D341Med (cell line): Measurements from ENCODE around the gene LMNB1.
"Not testable (repeated sequence)": the region's sequence is repeated elsewhere in the genome, so short reads cannot be mapped to it uniquely, and the experiment has no call there.

ENCODE experiments used
- DNase-seq: peaks from one replicate; pipeline ENCODE4 v3.0.0; 2012; ENCODE audit warnings: low spot score

The LMNB1 gene, protein sequence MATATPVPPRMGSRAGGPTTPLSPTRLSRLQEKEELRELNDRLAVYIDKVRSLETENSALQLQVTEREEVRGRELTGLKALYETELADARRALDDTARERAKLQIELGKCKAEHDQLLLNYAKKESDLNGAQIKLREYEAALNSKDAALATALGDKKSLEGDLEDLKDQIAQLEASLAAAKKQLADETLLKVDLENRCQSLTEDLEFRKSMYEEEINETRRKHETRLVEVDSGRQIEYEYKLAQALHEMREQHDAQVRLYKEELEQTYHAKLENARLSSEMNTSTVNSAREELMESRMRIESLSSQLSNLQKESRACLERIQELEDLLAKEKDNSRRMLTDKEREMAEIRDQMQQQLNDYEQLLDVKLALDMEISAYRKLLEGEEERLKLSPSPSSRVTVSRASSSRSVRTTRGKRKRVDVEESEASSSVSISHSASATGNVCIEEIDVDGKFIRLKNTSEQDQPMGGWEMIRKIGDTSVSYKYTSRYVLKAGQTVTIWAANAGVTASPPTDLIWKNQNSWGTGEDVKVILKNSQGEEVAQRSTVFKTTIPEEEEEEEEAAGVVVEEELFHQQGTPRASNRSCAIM

DNA sequence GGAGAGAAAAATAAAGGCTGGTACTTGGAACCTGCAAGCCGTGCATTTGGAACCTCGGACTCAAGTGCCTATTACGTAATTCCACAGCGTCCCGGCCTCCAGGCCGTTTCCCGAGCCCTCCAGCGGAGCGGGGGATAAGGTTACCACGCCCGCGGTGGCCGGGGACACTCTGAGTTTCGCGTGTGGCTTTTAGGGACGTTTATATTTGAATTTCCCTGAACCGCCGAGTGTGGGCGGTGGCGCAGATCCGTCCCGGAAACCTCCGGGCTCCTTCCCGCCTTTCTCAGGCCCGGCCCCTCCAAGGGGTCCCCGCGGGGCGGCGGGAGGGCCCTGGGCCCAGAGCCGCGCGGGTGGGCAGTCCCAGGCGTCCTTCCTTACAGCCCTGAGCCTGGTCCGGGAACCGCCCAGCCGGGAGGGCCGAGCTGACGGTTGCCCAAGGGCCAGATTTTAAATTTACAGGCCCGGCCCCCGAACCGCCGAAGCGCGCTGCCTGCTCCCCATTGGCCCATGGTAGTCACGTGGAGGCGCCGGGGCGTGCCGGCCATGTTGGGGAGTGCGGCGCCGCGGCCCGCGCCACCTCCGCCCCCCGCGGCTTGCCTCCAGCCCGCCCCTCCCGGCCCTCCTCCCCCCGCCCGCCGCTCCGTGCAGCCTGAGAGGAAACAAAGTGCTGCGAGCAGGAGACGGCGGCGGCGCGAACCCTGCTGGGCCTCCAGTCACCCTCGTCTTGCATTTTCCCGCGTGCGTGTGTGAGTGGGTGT lies at the start of gene LMNB1:
Gene LMNB1, plus strand, starts transcription at position 638 of the 758 bp plus-strand sequence. CDS start 373 bp downstream, outside the sequence.
- peak; percentile 94 for DNase-seq

DNA sequence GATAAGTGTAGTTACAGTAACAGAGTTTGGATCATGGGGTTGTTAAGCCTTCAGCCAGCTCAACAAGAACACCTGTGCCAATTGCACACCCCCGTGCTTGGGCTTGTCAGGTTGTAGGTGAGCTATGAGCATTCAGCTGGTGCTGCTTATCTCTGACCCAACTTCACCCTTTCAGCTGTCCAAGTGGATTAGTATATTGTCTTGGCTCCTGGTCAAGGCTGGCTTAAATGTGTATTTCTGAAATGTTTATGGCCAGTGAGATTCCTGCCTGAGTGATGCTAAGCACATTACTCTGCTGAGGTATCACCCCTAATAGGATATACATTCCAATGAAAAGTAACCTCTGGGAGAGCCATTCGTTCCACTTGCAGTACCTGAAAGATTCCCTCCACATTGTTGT lies 44.2 kb upstream of the LMNB1 start:
- no peak for DNase-seq

DNA sequence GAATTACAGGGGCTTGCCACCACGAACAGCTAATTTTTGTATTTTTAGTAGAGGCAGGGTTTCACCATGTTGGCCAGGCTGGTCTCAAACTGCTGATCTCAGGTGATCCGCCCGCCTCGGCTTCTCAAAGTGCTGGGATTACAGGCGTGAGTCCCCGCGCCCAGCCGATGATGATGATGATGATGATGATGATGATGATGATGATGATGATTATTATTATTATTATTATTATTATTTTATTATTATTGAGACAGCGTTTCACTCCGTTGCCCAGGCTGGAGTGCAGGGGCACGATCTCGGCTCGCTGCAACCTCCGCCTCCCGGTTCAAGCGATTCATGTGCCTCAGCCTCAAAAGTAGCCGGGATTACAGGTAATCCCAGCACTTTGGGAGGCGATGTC lies 42.4 kb upstream of the LMNB1 start:
- not testable (repeated sequence) for DNase-seq

DNA sequence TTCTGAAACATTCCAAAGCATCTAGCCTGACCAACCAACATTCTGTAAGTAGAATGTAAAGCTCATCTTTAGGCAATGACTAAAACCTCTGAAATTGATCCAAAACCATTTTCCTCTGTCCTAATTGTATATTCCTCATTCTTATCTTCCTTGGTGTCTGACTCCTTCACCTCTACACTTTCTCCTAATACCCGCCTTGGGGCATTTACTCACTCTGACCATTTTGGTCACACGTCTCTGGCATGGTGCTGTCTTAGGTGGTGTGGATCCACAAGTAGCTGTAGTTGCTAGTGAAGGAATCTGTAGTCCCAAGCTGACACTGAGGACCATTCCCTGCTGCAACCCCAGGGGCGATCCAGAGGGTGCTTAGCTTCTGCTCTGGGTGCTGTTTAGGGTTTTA lies 40.8 kb upstream of the LMNB1 start:
- DNase-seq, result no peak

DNA sequence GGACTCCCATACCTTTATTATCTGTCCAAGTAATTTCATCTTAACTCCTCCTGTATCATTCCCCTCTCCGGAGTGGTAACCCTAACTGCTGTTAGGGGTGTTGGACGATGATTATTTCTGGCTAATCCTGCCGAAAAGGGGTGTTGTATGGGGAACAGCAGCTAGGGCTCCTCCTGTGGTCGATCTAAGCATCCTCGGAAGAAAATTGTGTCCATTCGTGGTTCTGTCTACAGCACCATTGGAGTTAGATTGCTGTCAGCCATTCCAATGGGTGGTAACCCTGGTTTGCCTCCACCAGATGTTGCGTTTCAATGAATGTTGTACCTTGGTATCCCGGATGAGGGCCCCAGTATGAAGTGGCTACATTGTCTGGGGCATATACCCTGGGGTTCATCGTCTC lies 35.6 kb upstream of the LMNB1 start:
- DNase-seq, result no peak

DNA sequence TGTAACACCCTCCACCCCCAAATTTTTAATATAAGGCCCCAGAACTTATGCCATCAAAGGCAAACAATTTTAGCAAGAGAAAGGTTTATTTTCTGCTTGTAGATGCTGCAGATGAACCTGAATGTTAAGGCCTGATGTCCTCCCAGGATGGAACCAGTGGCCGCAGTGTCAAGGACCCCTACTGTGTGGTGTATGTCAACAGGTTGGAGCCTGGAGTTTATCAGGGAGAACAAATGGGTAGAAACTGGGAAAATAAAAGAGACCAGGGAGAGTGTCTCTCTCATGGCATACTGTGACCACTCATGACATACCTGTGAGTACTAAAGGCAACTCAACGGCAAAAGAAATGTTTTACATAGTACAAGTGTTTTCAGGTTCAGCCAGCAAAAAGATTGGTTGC lies 34.5 kb upstream of the LMNB1 start:
- DNase-seq, result no peak

DNA sequence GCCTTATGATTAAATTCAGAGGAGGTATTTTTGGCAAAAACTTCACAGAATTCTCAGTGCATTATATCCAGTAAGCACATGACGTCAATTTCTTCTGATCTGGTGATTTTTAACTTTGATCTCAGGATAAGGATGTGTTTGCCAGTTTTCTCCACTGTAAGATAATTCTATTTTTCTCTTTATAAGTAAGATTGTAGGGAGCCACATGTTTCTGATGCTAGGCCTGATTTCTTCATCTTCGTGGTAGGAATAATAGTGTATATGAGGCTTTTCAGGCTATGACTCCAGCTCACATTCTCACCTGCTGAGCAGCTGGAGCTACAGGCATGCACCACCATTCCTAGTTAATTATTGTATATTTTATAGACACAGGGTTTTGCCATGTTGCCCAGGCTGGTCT lies 32.1 kb upstream of the LMNB1 start:
- no peak for DNase-seq

DNA sequence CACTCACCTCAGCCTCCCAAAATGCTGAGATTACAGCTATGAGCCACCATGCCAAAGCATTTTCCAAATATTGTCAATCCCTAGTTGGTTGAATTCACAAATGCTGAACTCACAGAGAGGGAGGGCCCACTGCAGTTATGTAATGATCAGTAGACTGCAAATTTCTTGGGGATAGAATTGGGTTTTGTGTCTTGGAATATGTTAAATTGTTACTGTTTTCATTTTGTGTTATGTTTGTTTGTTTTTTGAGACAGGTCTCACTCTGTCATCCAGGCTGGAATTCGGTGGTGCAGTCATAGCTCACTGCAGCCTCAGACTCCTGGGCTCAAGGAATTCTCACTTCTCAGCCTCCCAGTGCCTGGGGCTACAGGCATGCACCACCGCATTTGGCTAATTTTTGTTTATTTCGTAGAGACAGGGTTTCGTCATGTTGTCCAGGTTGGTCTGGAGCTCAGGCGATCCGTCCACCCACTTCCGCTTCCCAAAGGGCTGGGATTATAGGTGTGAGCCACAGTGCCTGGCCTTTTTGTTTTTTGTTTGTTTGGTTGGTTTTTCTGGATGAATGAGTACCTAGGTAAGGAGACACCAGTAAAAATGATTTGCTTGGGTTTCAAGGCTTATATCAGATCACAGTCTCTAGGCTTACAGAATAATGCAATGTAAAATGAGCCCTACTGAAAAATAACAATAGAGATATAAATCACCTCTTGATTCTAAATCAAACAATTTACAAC lies 31.5 kb upstream of the LMNB1 start:
- no peak for DNase-seq

DNA sequence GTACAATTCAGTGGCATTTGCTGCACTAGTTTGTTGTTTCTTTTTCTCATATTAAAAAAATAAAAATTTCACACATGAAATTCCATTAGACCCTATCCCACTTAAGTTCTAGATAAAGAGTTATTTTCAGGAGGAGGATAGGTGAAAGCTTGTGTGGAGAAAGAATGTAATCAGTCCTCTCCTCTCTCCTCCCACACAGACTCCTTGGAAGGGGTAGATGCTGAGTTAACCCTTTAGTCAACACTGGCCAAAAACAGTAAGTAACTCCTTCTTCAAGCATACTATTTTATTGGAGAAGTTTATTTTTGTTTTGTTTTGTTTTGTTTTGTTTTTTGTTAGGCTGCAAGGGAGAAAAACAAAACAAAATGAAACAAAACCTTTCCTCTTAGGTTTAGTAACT lies 30.6 kb upstream of the LMNB1 start:
- no peak for DNase-seq

DNA sequence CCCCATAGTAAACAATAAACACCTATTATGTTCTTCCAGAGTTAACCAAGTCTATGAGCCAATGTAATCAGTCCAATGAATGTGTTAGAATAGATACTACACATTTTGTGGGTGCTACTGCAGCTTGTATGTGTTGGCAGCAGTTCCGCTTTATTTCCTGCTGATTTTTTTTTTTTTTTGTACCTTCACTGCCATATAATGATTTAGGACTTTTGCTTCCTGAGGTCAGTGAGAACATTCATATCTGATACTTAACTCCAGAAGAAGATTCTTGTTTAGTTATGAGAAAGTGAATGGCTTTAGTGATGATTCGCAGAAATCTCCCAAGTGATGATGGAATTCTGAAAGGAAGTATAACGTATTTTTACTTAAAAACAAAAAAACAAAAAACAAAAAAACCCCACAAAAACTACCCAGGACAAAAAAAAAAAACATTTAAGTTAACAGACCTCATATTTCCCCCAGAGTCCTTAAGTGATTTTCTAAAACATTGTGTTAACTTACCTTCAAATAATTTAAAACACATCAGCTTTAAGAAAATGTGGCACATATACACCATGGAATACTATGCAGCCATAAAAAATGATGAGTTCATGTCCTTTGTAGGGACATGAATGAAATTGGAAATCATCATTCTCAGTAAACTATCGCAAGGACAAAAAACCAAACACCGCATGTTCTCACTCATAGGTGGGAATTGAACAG lies 24.7 kb upstream of the LMNB1 start:
- no peak for DNase-seq

DNA sequence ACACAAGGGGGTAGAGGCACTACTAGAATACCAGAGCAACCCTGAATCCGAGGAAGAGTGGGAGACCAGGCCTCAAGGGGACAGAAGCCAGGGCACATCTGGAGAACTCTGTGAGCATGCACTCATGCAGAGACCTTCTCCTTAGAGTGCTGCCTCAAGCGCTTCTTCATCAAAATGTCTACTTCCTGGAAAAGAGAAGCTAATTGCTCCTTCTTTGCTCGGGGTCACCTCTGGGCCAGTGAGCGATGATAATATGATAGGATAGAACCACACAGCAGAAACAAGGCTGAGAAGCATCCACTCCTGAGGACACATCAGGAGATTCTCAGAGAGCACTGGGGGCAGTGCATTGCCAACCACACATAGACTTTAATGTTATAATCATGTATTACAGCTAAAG lies 23.7 kb upstream of the LMNB1 start:
- DNase-seq, result no peak

DNA sequence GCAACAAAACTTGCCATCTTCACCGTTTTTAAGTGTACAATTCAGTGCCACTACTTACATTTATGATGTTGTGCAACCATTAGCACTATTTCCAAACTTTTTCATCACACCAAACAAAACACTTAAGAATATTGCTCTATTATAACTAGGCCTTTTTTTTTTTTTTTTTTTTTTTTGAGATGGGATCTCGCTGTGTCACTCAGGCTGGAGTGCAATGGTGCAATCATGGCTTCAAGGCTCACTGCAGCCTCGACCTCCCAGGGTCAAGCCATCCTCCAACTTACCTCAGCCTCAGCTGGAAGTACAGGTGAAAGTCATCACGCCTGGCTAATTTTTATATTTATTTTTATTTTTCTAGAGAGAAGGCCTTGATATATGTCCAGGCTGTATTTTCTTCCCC lies 22.3 kb upstream of the LMNB1 start:
- DNase-seq, result no peak

DNA sequence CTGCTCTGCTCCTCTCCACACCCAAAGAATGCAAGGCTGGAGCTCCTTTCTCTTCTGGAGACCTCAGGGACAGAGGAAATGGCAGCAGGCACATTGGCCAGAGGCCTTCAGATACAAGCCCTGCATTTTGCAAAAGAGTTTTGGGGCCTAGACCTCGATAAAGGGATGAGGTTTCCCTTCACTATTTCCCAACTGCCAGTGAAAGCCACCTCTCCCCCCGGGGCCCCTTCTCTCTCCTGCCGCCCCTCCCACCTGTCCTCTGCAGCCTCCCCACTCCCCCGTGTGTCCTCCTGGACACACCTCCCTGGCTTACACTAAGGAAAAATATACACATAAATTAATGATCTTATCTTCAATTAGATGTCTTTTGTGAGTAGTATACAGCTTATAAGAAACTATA lies 21.3 kb upstream of the LMNB1 start:
- DNase-seq, result no peak

DNA sequence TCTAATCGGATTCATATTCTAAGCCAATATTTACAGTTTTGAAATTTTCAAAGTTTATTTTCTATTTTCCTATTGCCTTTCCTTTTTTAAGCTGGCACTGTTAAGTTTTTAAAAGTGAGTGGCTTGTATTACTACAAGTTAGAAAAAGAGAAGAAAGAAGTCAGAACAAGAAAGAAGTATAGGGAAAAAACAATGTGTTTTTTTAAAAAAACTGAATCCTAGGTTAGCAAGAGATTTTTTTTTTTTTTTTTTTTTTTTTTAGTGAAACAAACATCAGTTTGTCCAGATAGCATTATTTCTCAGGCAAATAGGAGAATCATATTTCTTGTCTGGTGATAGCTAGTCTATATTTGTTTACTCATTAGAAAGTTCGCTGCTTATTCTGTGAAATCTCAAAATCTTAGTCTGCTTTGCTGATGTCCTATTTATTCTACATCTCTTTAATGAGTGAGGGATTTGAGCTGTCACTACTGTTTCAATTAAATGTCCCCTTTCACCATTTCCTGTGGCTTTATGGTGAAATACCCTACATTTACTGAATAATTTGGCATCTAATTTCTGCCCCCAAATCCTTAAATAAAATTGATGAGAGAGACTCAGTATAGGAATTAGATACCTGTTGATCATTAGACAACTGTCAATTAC lies 19.1 kb upstream of the LMNB1 start:
- no peak for DNase-seq

DNA sequence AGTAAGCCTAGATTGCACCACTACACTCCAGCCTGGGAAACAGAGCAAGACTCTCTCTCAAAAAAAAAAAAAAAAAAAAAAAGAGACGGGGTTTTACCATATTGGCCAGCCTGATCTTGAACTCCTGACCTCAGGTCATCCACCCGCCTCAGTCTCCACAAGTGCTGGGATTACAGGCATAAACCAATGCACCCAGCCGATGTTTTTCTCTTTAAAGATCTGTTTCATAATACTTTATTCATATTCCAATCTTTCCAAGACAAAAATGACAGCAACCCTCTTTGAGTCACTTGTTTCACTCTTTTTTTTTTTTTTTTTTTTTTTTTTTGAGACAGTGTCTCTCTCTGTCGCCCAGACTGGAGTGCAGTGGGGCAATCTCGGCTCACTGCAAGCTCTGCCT lies 13.6 kb upstream of the LMNB1 start:
- DNase-seq, result no peak

DNA sequence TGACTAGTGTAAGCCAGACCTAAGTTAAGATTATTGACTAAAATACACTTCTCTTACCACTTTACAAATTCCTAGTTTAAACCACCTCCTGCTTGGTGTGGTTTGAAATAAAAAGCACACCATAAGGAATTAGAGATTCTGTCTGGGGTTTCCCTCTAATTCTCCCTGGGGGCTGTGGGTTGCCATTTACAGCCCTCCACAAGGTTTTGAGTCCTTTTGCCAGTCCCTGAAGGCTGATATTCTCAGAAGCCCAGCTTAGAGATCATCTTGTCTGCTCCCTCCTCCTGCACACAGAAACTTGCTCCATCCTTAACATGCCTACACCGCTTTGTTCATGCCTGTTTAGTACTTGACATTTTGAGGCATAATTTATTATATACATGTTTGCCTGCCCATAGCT lies 7.2 kb upstream of the LMNB1 start:
- no peak for DNase-seq

DNA sequence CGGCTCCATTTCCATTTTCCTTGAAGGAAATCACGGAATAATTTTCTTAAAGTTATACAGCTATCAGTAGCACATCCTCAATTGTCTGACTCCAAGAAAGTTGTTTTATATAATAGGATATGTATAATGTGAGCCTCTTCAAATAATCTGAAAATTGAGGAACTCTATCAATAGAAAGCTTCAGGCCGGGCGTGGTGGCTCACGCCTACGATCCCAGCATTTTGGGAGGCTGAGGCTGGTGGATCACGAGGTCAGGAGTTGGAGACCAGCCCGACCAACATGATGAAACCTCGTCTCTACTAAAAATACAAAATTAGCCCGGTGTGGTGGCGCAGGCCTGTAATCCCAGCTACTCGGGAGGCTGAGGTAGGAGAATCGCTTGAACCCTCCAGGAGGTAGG lies 3.4 kb upstream of the LMNB1 start:
- DNase-seq, result not testable (repeated sequence)

DNA sequence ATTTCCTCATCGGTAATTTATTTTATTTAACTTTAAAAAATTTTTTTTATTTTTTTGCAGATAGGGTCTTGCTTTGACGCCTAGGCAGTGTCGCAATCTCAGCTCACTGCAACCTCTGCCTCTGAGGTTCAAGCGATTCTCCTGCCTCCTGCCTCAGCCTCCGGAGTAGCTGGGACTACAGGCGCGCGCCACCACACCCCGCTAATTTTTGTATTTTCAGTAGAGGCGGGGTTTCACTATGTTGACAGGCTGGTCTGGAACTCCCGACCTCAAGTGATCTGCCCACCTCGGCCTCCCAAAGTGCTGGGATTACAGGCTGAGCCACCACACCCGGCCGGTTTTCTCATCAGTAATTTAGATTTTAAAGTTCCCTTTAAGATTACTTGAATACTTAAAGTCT lies 2.3 kb upstream of the LMNB1 start:
- DNase-seq, result not testable (repeated sequence)

DNA sequence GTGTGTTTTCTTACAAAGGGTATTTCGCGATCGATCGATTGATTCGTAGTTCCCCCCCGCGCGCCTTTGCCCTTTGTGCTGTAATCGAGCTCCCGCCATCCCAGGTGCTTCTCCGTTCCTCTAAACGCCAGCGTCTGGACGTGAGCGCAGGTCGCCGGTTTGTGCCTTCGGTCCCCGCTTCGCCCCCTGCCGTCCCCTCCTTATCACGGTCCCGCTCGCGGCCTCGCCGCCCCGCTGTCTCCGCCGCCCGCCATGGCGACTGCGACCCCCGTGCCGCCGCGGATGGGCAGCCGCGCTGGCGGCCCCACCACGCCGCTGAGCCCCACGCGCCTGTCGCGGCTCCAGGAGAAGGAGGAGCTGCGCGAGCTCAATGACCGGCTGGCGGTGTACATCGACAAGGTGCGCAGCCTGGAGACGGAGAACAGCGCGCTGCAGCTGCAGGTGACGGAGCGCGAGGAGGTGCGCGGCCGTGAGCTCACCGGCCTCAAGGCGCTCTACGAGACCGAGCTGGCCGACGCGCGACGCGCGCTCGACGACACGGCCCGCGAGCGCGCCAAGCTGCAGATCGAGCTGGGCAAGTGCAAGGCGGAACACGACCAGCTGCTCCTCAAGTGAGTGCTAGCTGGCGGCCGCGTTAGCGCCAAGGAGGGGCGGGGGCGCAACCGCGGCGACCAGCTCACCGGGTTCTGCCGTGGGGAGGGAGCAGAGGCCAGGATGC lies 480 bp downstream of the LMNB1 start:
- DNase-seq, result peak; percentile 49

DNA sequence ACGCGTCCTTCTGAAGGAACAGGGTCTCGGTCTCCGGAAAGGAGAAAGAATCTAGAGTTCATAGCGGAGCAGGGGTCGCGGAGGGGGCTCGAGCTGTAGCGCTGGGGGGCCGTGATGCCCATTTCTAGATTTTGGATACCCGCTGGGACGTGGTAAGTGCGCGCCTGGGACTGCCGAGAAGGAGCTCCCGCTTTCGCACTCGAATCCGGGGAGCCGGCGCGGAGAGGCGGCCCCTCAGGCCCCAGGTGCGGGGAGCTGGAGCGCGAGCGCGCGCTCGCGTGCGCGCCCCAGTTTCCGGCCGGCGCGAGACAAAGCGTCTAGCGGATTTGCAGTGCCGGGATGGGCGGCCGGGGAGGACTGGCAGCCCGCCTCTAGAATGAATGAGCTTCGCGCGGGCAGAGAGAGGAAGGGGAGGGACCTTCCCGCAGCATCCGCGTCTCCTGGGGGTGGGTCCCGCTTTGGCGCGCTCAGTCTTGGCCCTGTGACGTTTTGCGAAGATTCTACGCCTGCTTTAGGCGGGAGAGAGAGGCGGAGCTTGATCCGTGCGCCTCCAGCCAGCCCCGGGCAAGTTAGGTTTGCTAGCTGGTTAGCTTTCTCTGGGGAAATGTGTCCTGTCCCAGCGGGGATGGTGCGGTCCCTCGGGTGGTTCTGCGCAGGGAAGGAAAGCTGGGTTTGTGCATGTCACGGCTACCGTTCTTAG lies 1.2 kb downstream of the LMNB1 start:
- peak; percentile 88 for DNase-seq
